HepG2 (cell line): ENCODE measurements around the gene FAM83G. TPM values are rescaled to one million over a fixed set of nuclear protein-coding genes. Genes with fewer than 3 reads are reported as not detected.
A peak's percentile ranks its signal among the peaks of the same experiment; 100 is the strongest.

Experiments
- CTCF ChIP-seq: sonication (generic); formaldehyde crosslinking; IDR thresholded peaks from 2 replicates; pipeline ENCODE4 v1.5.0; 2020; ENCODE audit warnings: mild to moderate bottlenecking, missing genetic modification reagents, moderate library complexity
- DBP ChIP-seq: sonication (generic); formaldehyde crosslinking; IDR thresholded peaks from 2 replicates; pipeline ENCODE4 v1.4.0; 2020; ENCODE audit warnings: missing genetic modification reagents; ENCODE audit errors: not compliant biosample characterization
- MED1 ChIP-seq: sonication (generic); formaldehyde crosslinking; IDR thresholded peaks from 2 replicates; pipeline ENCODE4 v1.4.0; 2020; ENCODE audit warnings: missing genetic modification reagents
- NR2F1 ChIP-seq, 2 experiments: fragments of 450-650 bp in 1 of 2; formaldehyde crosslinking in 1 of 2; IDR thresholded peaks; 2 replicates each; pipeline versions ENCODE4 v1.5.0 to v1.6.1; 2016 to 2020; ENCODE audit warnings: mild to moderate bottlenecking in 1 of 2, missing compliant biosample characterization in 1 of 2, missing genetic modification reagents in 1 of 2, moderate library complexity in 1 of 2
- PATZ1 ChIP-seq: sonication (generic); formaldehyde crosslinking; IDR thresholded peaks from 2 replicates; pipeline ENCODE4 v1.4.0; 2020; ENCODE audit warnings: missing genetic modification reagents
- RNF2 ChIP-seq: fragments of 450-650 bp; conservative IDR thresholded peaks from 2 replicates; pipeline ENCODE4 v1.6.1; 2016; ENCODE audit warnings: low read depth
- SOX5 ChIP-seq: IDR thresholded peaks from 2 replicates; pipeline ENCODE4 v1.6.1; 2016; ENCODE audit warnings: borderline replicate concordance
- SP5 ChIP-seq: IDR thresholded peaks from 2 replicates; pipeline ENCODE4 v1.6.1; 2016; ENCODE audit warnings: low read depth, borderline replicate concordance
- TAF1 ChIP-seq: sonication (generic); formaldehyde crosslinking; IDR thresholded peaks from 2 replicates; pipeline ENCODE4 v1.4.0; 2020; ENCODE audit warnings: missing genetic modification reagents
- WIZ ChIP-seq: sonication (generic); formaldehyde crosslinking; IDR thresholded peaks from 2 replicates; pipeline ENCODE4 v1.5.1; 2020; ENCODE audit warnings: mild to moderate bottlenecking, missing genetic modification reagents
- ZC3H4 ChIP-seq: sonication (generic); formaldehyde crosslinking; IDR thresholded peaks from 2 replicates; pipeline ENCODE4 v1.4.0; 2020; ENCODE audit warnings: missing genetic modification reagents, borderline replicate concordance
- ZFP91 ChIP-seq: sonication (generic); formaldehyde crosslinking; IDR thresholded peaks from 2 replicates; pipeline ENCODE4 v1.9.0; 2022; ENCODE audit warnings: missing genetic modification reagents, mild to moderate bottlenecking, borderline replicate concordance
- ZNF281 ChIP-seq: sonication (generic); formaldehyde crosslinking; IDR thresholded peaks from 2 replicates; pipeline ENCODE4 v1.4.0; 2020; ENCODE audit warnings: missing genetic modification reagents, borderline replicate concordance
- ZNF296 ChIP-seq: sonication (generic); formaldehyde crosslinking; conservative IDR thresholded peaks from 2 replicates; pipeline ENCODE4 v1.5.0; 2020; ENCODE audit warnings: mild to moderate bottlenecking, missing genetic modification reagents
- ZNF333 ChIP-seq: sonication (generic); formaldehyde crosslinking; IDR thresholded peaks from 2 replicates; pipeline ENCODE4 v1.4.0; 2020; ENCODE audit warnings: mild to moderate bottlenecking, missing genetic modification reagents, borderline replicate concordance
- ZNF546 ChIP-seq: sonication (generic); formaldehyde crosslinking; conservative IDR thresholded peaks from 2 replicates; pipeline ENCODE4 v1.8.1; 2023; ENCODE audit warnings: mild to moderate bottlenecking, missing genetic modification reagents
- ZNF660 ChIP-seq: sonication (generic); formaldehyde crosslinking; IDR thresholded peaks from 2 replicates; pipeline ENCODE4 v1.5.1; 2020; ENCODE audit warnings: mild to moderate bottlenecking, low read depth, missing genetic modification reagents, borderline replicate concordance
- ZNF788 ChIP-seq: sonication (generic); formaldehyde crosslinking; IDR thresholded peaks from 2 replicates; pipeline ENCODE4 v1.5.0; 2020; ENCODE audit warnings: mild to moderate bottlenecking, missing genetic modification reagents, borderline replicate concordance
- ZNF792 ChIP-seq: IDR thresholded peaks from 2 replicates; pipeline ENCODE4 v1.6.1; 2016
- ZNF850 ChIP-seq: sonication (generic); formaldehyde crosslinking; conservative IDR thresholded peaks from 2 replicates; pipeline ENCODE4 v1.9.0; 2021; ENCODE audit warnings: mild to moderate bottlenecking, missing genetic modification reagents
- polyA plus RNA-seq, 8 experiments: library from polyadenylated mRNA; depleted of rRNA in 3 of 8; stranded (reverse) in 7 of 8; unstranded in 1 of 8; fragments of >200 nt; fragmentation: Illumina TruSeq in 4 of 8; extraction: Trizol in 4 of 8; gene quantifications; 2 replicates each; pipeline versions ENCODE4 v1.2.1 to v1.2.3, GENCODE V29; 2011 to 2016; ENCODE audit warnings: low read depth in 4 of 8, missing spikeins in 1 of 8, mixed read lengths in 1 of 8; ENCODE audit not compliant: insufficient read depth in 1 of 8
- total RNA-seq, 5 experiments: library from RNA; depleted of rRNA; stranded (reverse); fragments of >200 nt; fragmentation: Illumina TruSeq; extraction: Trizol; gene quantifications; 2 replicates each; pipeline ENCODE4 v1.2.3, GENCODE V29; 2016; ENCODE audit warnings: low read depth in 1 of 5

FAM83G gene
- total and polyA plus RNA-seq, 2 of the 13 experiments (the other 11 are each of a cell fraction or from before 2014, with no cell fraction given), result 13.7 to 18.6 TPM

- TF ChIP-seq TAF1 (CRISPR knock-in tag) (0 out of 2 replicates have a peak, but pooled peaks have one; percentile 12), SP5 (CRISPR knock-in tag) (0 out of 2 replicates have a peak, but pooled peaks have one; percentile 27), SOX5 (no peak), RNF2 (no peak), ZNF333 (peak; percentile 64; the same call in 1 of the 2 replicates), ZNF281 (CRISPR knock-in tag) (peak; percentile 77), CTCF (CRISPR knock-in tag) (0 out of 2 replicates have a peak, but pooled peaks have one; percentile 0), NR2F1 (CRISPR knock-in tag; IDR thresholded peaks at IDR 0.05) (no peak), PATZ1 (CRISPR knock-in tag) (peak; percentile 76), ZNF546 (CRISPR knock-in tag) (no peak), ZFP91 (CRISPR knock-in tag) (peak; percentile 44; the same call in 1 of the 2 replicates), MED1 (no peak; the same call in 1 of the 2 replicates), WIZ (CRISPR knock-in tag) (no peak), ZNF850 (CRISPR knock-in tag) (0 out of 2 replicates have a peak, but pooled peaks have one; percentile 50), DBP (CRISPR knock-in tag) (peak; percentile 70), ZNF296 (CRISPR knock-in tag) (no peak), ZNF792 (peak; percentile 3; the same call in 1 of the 2 replicates), ZC3H4 (CRISPR knock-in tag) (peak; percentile 84; the same call in 1 of the 2 replicates), ZNF788 (no peak), ZNF660 (no peak)
Observed at GRCh38 chr17:19005137-19005773, 691 bp upstream of the FAM83G start (continued).
